Endothelial cell of umbilical vein (primary cell): ENCODE measurements around the gene ZDHHC19. TPM values are rescaled to one million over a fixed set of nuclear protein-coding genes. Genes with fewer than 3 reads are reported as not detected.

ENCODE experiments used
- BruUV-seq: library from RNA; stranded (reverse); fragments of 400-500 nt; replicated peaks from 2 replicates; lab custom pipeline; 2021; lab: Mats Ljungman, UMichigan
- CTCF ChIA-PET: fragments of 300-600, 350-600 bp; sonication (Branson Sonifier 250); formaldehyde crosslinking; loops from one replicate; lab custom pipeline; 2021; ENCODE audit warnings: antibody characterized with exemption, inconsistent platforms; lab: Charles Lee
- POLR2A ChIA-PET: fragments of 300-600, 350-600 bp; sonication (Branson Sonifier 250); formaldehyde crosslinking; loops from one replicate; lab custom pipeline; 2021; ENCODE audit warnings: antibody characterized with exemption, inconsistent platforms; lab: Charles Lee
- DNase-seq: peaks from one replicate; pipeline ENCODE4 v3.0.0-alpha.2; 2011; ENCODE audit warnings: low read depth, low spot score
- FAIRE-seq: peaks from 2 replicates; lab custom pipeline; 2011; peaks lifted over from hg19 to GRCh38; lab: Jason Lieb, UNC
- H2AFZ ChIP-seq: 2 replicates; pipeline ENCODE4 v1.6.0; 2012; ENCODE audit warnings: low read depth, low read length, control low read depth, inconsistent platforms
- H3K27ac ChIP-seq: 2 replicates; pipeline ENCODE4 v1.5.1; 2011; ENCODE audit warnings: low read depth, mild to moderate bottlenecking, control low read depth, low read length, moderate library complexity; ENCODE audit not compliant: insufficient read depth
- H3K27me3 ChIP-seq, 2 experiments: 2 replicates each; pipeline versions ENCODE4 v1.6.0 to v1.6.1; 2011; ENCODE audit warnings: low read length in 2 of 2, mixed read lengths in 1 of 2; ENCODE audit not compliant: control insufficient read depth in 2 of 2, insufficient read depth in 2 of 2
- H3K36me3 ChIP-seq, 2 experiments: 2 replicates in 1 of 2; 3 replicates in 1 of 2; pipeline ENCODE4 v1.5.1; 2011; ENCODE audit warnings: low read length in 2 of 2, mild to moderate bottlenecking in 1 of 2, moderate library complexity in 1 of 2; ENCODE audit not compliant: control insufficient read depth in 2 of 2, insufficient read depth in 2 of 2; ENCODE audit errors: extremely low read depth in 1 of 2
- H3K4me1 ChIP-seq: 3 replicates; pipeline ENCODE4 v1.5.1; 2011; ENCODE audit warnings: mild to moderate bottlenecking, low read length; ENCODE audit not compliant: control insufficient read depth, insufficient read depth; ENCODE audit errors: extremely low read depth
- H3K4me2 ChIP-seq: 2 replicates; pipeline ENCODE4 v1.6.1; 2011; ENCODE audit warnings: low read length, control low read depth, mixed read lengths; ENCODE audit not compliant: insufficient read depth
- H3K4me3 ChIP-seq, 3 experiments: fragments of 200-600 bp in 1 of 3; sonication (generic), shearing (Covaris generic) in 1 of 3; replicated peaks in 1 of 3; 2 replicates each; pipeline ENCODE4 v1.5.1; 2011 to 2016; ENCODE audit warnings: control low read depth in 3 of 3, low read length in 3 of 3, mild to moderate bottlenecking in 2 of 3, inconsistent platforms in 1 of 3, low read depth in 1 of 3, moderate library complexity in 1 of 3; ENCODE audit not compliant: insufficient read depth in 1 of 3
- H3K79me2 ChIP-seq: 2 replicates; pipeline ENCODE4 v1.6.0; 2012; ENCODE audit warnings: low read length, inconsistent platforms; ENCODE audit not compliant: control insufficient read depth, insufficient read depth
- H3K9ac ChIP-seq: replicated peaks from 2 replicates; pipeline ENCODE3; 2011; ENCODE audit warnings: low read length, control low read depth; ENCODE audit not compliant: insufficient read depth; ENCODE audit errors: extremely low read depth
- H3K9me1 ChIP-seq: replicated peaks from 3 replicates; pipeline ENCODE4 v1.6.0; 2011; ENCODE audit warnings: mild to moderate bottlenecking, low read length; ENCODE audit not compliant: control insufficient read depth, insufficient read depth; ENCODE audit errors: extremely low read depth
- H3K9me3 ChIP-seq: replicated peaks from 2 replicates; pipeline ENCODE4 v1.5.1; 2012; ENCODE audit warnings: low read length, inconsistent platforms; ENCODE audit not compliant: control insufficient read depth, insufficient read depth
- H4K20me1 ChIP-seq: replicated peaks from 2 replicates; pipeline ENCODE3; 2011; ENCODE audit warnings: mild to moderate bottlenecking, low read length; ENCODE audit not compliant: control insufficient read depth, insufficient read depth; ENCODE audit errors: extremely low read depth
- CTCF ChIP-seq, 2 donors: IDR thresholded peaks; 1 replicate in 1 of 2; 2 replicates in 1 of 2; pipeline ENCODE4 v1.5.1; 2011; ENCODE audit warnings: low read length in 2 of 2, mild to moderate bottlenecking in 2 of 2, moderate library complexity in 2 of 2, control low read depth in 1 of 2, inconsistent platforms in 1 of 2, low read depth in 1 of 2; ENCODE audit not compliant: insufficient read depth in 1 of 2; ENCODE audit errors: extremely low read depth in 1 of 2
- EZH2 ChIP-seq: IDR thresholded peaks from 2 replicates; pipeline ENCODE4 v1.6.1; 2012; ENCODE audit warnings: borderline replicate concordance, low read depth, mild to moderate bottlenecking, moderate library complexity, low read length, inconsistent platforms; ENCODE audit not compliant: severe bottlenecking
- FOS ChIP-seq: IDR thresholded peaks from 2 replicates; pipeline ENCODE4 v1.6.1; 2011; ENCODE audit warnings: mild to moderate bottlenecking, low read length, moderate library complexity, borderline replicate concordance; ENCODE audit not compliant: insufficient read depth
- GATA2 ChIP-seq: IDR thresholded peaks from 2 replicates; pipeline ENCODE4 v1.7.0; 2011; ENCODE audit warnings: low read depth, mild to moderate bottlenecking, moderate library complexity, mixed read lengths, low read length; ENCODE audit not compliant: insufficient read length, insufficient read depth
- JUN ChIP-seq: IDR thresholded peaks from 2 replicates; pipeline ENCODE4 v1.6.1; 2011; ENCODE audit warnings: borderline replicate concordance, low read depth; ENCODE audit not compliant: insufficient read length, insufficient read depth
- MAX ChIP-seq: IDR thresholded peaks from 2 replicates; pipeline ENCODE4 v1.6.1; 2011; ENCODE audit not compliant: insufficient read depth, insufficient read length
- MYC ChIP-seq: IDR thresholded peaks from one replicate; pipeline ENCODE4 v1.6.1; 2011; ENCODE audit warnings: mild to moderate bottlenecking, low read depth, low read length
- POLR2A ChIP-seq: IDR thresholded peaks from 2 replicates; pipeline ENCODE4 v1.6.1; 2012; ENCODE audit warnings: low read depth, mild to moderate bottlenecking, control low read depth, low read length
- POLR2AphosphoS5 ChIP-seq: IDR thresholded peaks from 2 replicates; pipeline ENCODE4 v1.6.1; 2012; ENCODE audit warnings: low read depth, mild to moderate bottlenecking, control low read depth, low read length, moderate library complexity; ENCODE audit not compliant: insufficient read depth
- dilution Hi-C: fragments of 300-500 bp; cut with MboI; formaldehyde crosslinking; loops from one replicate; pipeline ENCODE4 v1.15.0; 2019; ENCODE audit warnings: low sequenced_read_pairs; ENCODE audit not compliant: extremely low pct_ligation_motif_present
- intact Hi-C: fragments of 100-400 bp; cut with micrococcal nuclease; formaldehyde crosslinking; loops from one replicate; pipeline ENCODE4 v1.10.0; 2022
- polyA plus RNA-seq, 4 experiments: library from polyadenylated mRNA; depleted of rRNA in 3 of 4; stranded (reverse) in 3 of 4; unstranded in 1 of 4; fragments of >200 nt; gene quantifications; 2 replicates each; pipeline versions ENCODE4 v1.2.1 to v1.2.3, GENCODE V29; 2011 to 2012; ENCODE audit warnings: missing spikeins in 1 of 4
- total RNA-seq: library from RNA; stranded (reverse); gene quantifications from 2 replicates; pipeline ENCODE4 v1.2.3, GENCODE V29; 2021

Gene ZDHHC19
- total and polyA plus RNA-seq, 2 donors (not counting 3 experiments of a cell fraction or from before 2014, with no cell fraction given), result not detected

- H2AFZ ChIP-seq, result no peak overlapping the region
- H3K4me1 ChIP-seq, result no peaks in the 10 kb centered on the region
- peaks cover 2 to 3% of the 10 kb centered on the region in 2 experiments for H3K36me3 ChIP-seq
- H3K9me3 ChIP-seq, result no peaks in the 10 kb centered on the region
- no peak overlapping the region for H3K27ac ChIP-seq
- intact Hi-C loops, result no loop called here
- H3K9ac ChIP-seq, result no peak overlapping the region
- no peaks in the 10 kb centered on the region for H3K9me1 ChIP-seq
- dilution Hi-C loops, result no loop called here
- ChIA-PET CTCF (no interaction called here), POLR2A (no interaction called here)
- no peak overlapping the region for H3K4me2 ChIP-seq
- FAIRE-seq (no peak), DNase-seq (no peak)
- H3K27me3 ChIP-seq, result no peaks in the 10 kb centered on the region
- TF ChIP-seq EZH2 (no peak), GATA2 (no peak), POLR2AphosphoS5 (no peak), CTCF (IDR thresholded peaks at IDR 0.05; ENCODE audit: extremely low read depth in 1 of 2, insufficient read depth in 1 of 2, low read depth in 1 of 2, low read length in 2 of 2) (no peak), MAX (no peak), MYC (no peak), JUN (no peak), POLR2A (no peak), FOS (no peak)
- no peaks in the 10 kb centered on the region for H4K20me1 ChIP-seq
- no peak overlapping the region for H3K4me3 ChIP-seq
- H3K79me2 ChIP-seq, result no peaks in the 10 kb centered on the region
- BruUV-seq, result no TSS peak
Observed at GRCh38 chr3:196232154-196232881, 21.1 kb upstream of the ZDHHC19 start.
